Liver (tissue), 9 donors: ENCODE results near the gene LAPTM4A. TPM values are rescaled to one million over a fixed set of nuclear protein-coding genes. Genes with fewer than 3 reads are reported as not detected.

Source experiments
- DNase-seq: peaks from one replicate; pipeline ENCODE4 v3.0.0-alpha.2; 2017; ENCODE audit warnings: low spot score
- H3K27ac ChIP-seq, 2 donors: one replicate each; pipeline ENCODE4 v1.7.0; 2013; ENCODE audit warnings: inconsistent platforms in 2 of 2, low read length in 2 of 2, control low read depth in 1 of 2, low read depth in 1 of 2, mild to moderate bottlenecking in 1 of 2
- H3K27me3 ChIP-seq, 4 donors: one replicate each; pipeline versions ENCODE4 v1.6.1 to v1.7.0; 2013; ENCODE audit warnings: low read length in 3 of 4, inconsistent platforms in 1 of 4, mild to moderate bottlenecking in 1 of 4, moderate library complexity in 1 of 4; ENCODE audit not compliant: control insufficient read depth in 4 of 4, insufficient read depth in 4 of 4
- H3K36me3 ChIP-seq, 4 donors: one replicate each; pipeline versions ENCODE4 v1.6.1 to v1.7.0; 2013; ENCODE audit warnings: low read length in 3 of 4, mild to moderate bottlenecking in 3 of 4, low read depth in 1 of 4, moderate library complexity in 1 of 4; ENCODE audit not compliant: control insufficient read depth in 4 of 4, insufficient read depth in 3 of 4
- H3K4me1 ChIP-seq, 4 donors: one replicate each; pipeline versions ENCODE4 v1.6.1 to v1.7.0; 2013; ENCODE audit warnings: low read length in 3 of 4, mild to moderate bottlenecking in 3 of 4, moderate library complexity in 1 of 4; ENCODE audit not compliant: control insufficient read depth in 4 of 4, insufficient read depth in 4 of 4
- H3K4me3 ChIP-seq, 3 donors: one replicate each; pipeline versions ENCODE4 v1.6.1 to v1.7.0; 2013; ENCODE audit warnings: low read length in 3 of 3, control low read depth in 1 of 3, low read depth in 1 of 3, mild to moderate bottlenecking in 1 of 3
- H3K9ac ChIP-seq, 2 donors: one replicate each; pipeline ENCODE4 v1.7.0; 2013; ENCODE audit warnings: low read length in 2 of 2, mild to moderate bottlenecking in 2 of 2, moderate library complexity in 2 of 2, control low read depth in 1 of 2, low read depth in 1 of 2
- H3K9me3 ChIP-seq, 4 donors: one replicate each; pipeline versions ENCODE4 v1.6.1 to v1.7.0; 2013; ENCODE audit warnings: low read length in 3 of 4; ENCODE audit not compliant: control insufficient read depth in 4 of 4
- EGR1 ChIP-seq, 2 donors: IDR thresholded peaks; 2 replicates each; pipeline ENCODE4 v1.6.1; 2016 to 2018; ENCODE audit warnings: antibody characterized with exemption in 2 of 2, low read depth in 2 of 2
- FOXA1 ChIP-seq: IDR thresholded peaks from 2 replicates; pipeline ENCODE4 v1.6.1; 2016; ENCODE audit warnings: antibody characterized with exemption
- FOXA2 ChIP-seq: IDR thresholded peaks from 2 replicates; pipeline ENCODE4 v1.6.1; 2016; ENCODE audit warnings: antibody characterized with exemption
- GABPA ChIP-seq, 2 donors: IDR thresholded peaks in 1 of 2; conservative IDR thresholded peaks in 1 of 2; 2 replicates each; pipeline ENCODE4 v1.6.1; 2016; ENCODE audit warnings: antibody characterized with exemption in 2 of 2, mild to moderate bottlenecking in 1 of 2, moderate library complexity in 1 of 2
- HNF4A ChIP-seq, 2 donors: conservative IDR thresholded peaks; 2 replicates each; pipeline ENCODE4 v1.6.1; 2016; ENCODE audit warnings: antibody characterized with exemption in 2 of 2, mild to moderate bottlenecking in 2 of 2
- HNF4G ChIP-seq: IDR thresholded peaks from 2 replicates; pipeline ENCODE4 v1.6.1; 2016; ENCODE audit warnings: antibody characterized with exemption
- JUND ChIP-seq, 2 donors: IDR thresholded peaks; 2 replicates each; pipeline ENCODE4 v1.6.1; 2016; ENCODE audit warnings: antibody characterized with exemption in 2 of 2
- NR2F2 ChIP-seq: IDR thresholded peaks from 2 replicates; pipeline ENCODE4 v1.6.1; 2016; ENCODE audit warnings: antibody characterized with exemption
- RAD21 ChIP-seq, 2 donors: IDR thresholded peaks; 2 replicates each; pipeline ENCODE4 v1.6.1; 2016; ENCODE audit warnings: antibody characterized with exemption in 2 of 2, mild to moderate bottlenecking in 2 of 2
- RXRA ChIP-seq, 2 donors: IDR thresholded peaks; 2 replicates each; pipeline ENCODE4 v1.6.1; 2017 to 2018; ENCODE audit warnings: antibody characterized with exemption in 2 of 2, mild to moderate bottlenecking in 1 of 2
- SP1 ChIP-seq: IDR thresholded peaks from 2 replicates; pipeline ENCODE4 v1.6.1; 2018; ENCODE audit warnings: antibody characterized with exemption, mild to moderate bottlenecking
- TAF1 ChIP-seq: conservative IDR thresholded peaks from 2 replicates; pipeline ENCODE4 v1.6.1; 2016; ENCODE audit warnings: antibody characterized with exemption, mild to moderate bottlenecking
- YY1 ChIP-seq: IDR thresholded peaks from 2 replicates; pipeline ENCODE4 v1.6.1; 2016; ENCODE audit warnings: antibody characterized with exemption, mild to moderate bottlenecking
- WGBS: extraction: QIAGEN DNeasy Blood & Tissue Kit; methylation state at CpG from one replicate; pipeline ENCODE4 v1.1.7; 2013; 5-methylcytosine and 5-hydroxymethylcytosine counted together
- polyA plus RNA-seq, 2 donors: library from polyadenylated mRNA; stranded (reverse) in 1 of 2; unstranded in 1 of 2; fragments of 200-250 nt in 1 of 2; fragments of >200 nt in 1 of 2; fragmentation: Nextera tagmentation in 1 of 2; extraction: Ambion mirVana in 1 of 2; gene quantifications; one replicate each; pipeline versions ENCODE4 v1.2.1 to v1.2.3, GENCODE V29; 2013 to 2015
- total RNA-seq, 2 donors: library from RNA; depleted of rRNA; stranded (reverse); fragments of >200 nt; gene quantifications; one replicate each; pipeline ENCODE4 v1.2.3, GENCODE V29; 2014
- TF ChIP-seq, protein P1 (sequence below): IDR thresholded peaks from 2 replicates; pipeline ENCODE4 v1.6.1; 2016; ENCODE audit warnings: antibody characterized with exemption
- TF ChIP-seq, protein P2 (sequence below): IDR thresholded peaks from 2 replicates; pipeline ENCODE4 v1.6.1; 2016; ENCODE audit warnings: antibody characterized with exemption
- TF ChIP-seq, protein P3 (sequence below): IDR thresholded peaks from 2 replicates; pipeline ENCODE4 v1.6.1; 2016; ENCODE audit warnings: antibody characterized with exemption
- TF ChIP-seq, protein P4 (sequence below): fragments of 150-350 bp; IDR thresholded peaks from 2 replicates; pipeline ENCODE4 v1.5.1; 2017; ENCODE audit warnings: improper control_type of control experiment, low read depth, low read length; ENCODE audit not compliant: missing input control
- TF ChIP-seq, protein P5 (sequence below): IDR thresholded peaks from 2 replicates; pipeline ENCODE4 v1.6.1; 2016; ENCODE audit warnings: antibody characterized with exemption, mild to moderate bottlenecking
- donor health status: healthy.
- donor health status: healthy.
- donor health status: healthy.
- donor health status: healthy.
- donor health status: healthy.

LAPTM4A gene
- total and polyA plus RNA-seq, 4 donors = 69.1 to 183 (median 122) TPM

- no peaks in the 10 kb centered on the region for H3K36me3 ChIP-seq
- H3K9me3 ChIP-seq = peaks cover 0 to 4% (median under 1%) of the 10 kb centered on the region in 4 donors
- H3K27me3 ChIP-seq = no peaks in the 10 kb centered on the region
- no peak overlapping the region for H3K9ac ChIP-seq
- TF ChIP-seq TAF1 = no peak
- TF ChIP-seq, protein P1, sequence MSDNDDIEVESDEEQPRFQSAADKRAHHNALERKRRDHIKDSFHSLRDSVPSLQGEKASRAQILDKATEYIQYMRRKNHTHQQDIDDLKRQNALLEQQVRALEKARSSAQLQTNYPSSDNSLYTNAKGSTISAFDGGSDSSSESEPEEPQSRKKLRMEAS = no peak
- TF ChIP-seq HNF4G = no peak
- TF ChIP-seq GABPA (IDR thresholded peaks at IDR 0.05 in 1 of 2, conservative IDR thresholded peaks at IDR 0.05 in 1 of 2) = no peak
- TF ChIP-seq RAD21 (IDR thresholded peaks at IDR 0.05) = no peak
- no peak for TF ChIP-seq JUND (IDR thresholded peaks at IDR 0.05)
- TF ChIP-seq RXRA (IDR thresholded peaks at IDR 0.05) = no peak
- TF ChIP-seq, protein P2, sequence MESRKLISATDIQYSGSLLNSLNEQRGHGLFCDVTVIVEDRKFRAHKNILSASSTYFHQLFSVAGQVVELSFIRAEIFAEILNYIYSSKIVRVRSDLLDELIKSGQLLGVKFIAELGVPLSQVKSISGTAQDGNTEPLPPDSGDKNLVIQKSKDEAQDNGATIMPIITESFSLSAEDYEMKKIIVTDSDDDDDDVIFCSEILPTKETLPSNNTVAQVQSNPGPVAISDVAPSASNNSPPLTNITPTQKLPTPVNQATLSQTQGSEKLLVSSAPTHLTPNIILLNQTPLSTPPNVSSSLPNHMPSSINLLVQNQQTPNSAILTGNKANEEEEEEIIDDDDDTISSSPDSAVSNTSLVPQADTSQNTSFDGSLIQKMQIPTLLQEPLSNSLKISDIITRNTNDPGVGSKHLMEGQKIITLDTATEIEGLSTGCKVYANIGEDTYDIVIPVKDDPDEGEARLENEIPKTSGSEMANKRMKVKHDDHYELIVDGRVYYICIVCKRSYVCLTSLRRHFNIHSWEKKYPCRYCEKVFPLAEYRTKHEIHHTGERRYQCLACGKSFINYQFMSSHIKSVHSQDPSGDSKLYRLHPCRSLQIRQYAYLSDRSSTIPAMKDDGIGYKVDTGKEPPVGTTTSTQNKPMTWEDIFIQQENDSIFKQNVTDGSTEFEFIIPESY = no peak
- TF ChIP-seq, protein P3, sequence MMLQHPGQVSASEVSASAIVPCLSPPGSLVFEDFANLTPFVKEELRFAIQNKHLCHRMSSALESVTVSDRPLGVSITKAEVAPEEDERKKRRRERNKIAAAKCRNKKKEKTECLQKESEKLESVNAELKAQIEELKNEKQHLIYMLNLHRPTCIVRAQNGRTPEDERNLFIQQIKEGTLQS = no peak
- TF ChIP-seq YY1 = no peak
- no peak for TF ChIP-seq HNF4A (conservative IDR thresholded peaks at IDR 0.05)
- TF ChIP-seq NR2F2 = no peak
- no peak for TF ChIP-seq SP1
- TF ChIP-seq FOXA2 = no peak
- TF ChIP-seq EGR1 (IDR thresholded peaks at IDR 0.05; ENCODE audit: low read depth in 2 of 2) = no peak
- TF ChIP-seq FOXA1 = no peak
- TF ChIP-seq, protein P4, sequence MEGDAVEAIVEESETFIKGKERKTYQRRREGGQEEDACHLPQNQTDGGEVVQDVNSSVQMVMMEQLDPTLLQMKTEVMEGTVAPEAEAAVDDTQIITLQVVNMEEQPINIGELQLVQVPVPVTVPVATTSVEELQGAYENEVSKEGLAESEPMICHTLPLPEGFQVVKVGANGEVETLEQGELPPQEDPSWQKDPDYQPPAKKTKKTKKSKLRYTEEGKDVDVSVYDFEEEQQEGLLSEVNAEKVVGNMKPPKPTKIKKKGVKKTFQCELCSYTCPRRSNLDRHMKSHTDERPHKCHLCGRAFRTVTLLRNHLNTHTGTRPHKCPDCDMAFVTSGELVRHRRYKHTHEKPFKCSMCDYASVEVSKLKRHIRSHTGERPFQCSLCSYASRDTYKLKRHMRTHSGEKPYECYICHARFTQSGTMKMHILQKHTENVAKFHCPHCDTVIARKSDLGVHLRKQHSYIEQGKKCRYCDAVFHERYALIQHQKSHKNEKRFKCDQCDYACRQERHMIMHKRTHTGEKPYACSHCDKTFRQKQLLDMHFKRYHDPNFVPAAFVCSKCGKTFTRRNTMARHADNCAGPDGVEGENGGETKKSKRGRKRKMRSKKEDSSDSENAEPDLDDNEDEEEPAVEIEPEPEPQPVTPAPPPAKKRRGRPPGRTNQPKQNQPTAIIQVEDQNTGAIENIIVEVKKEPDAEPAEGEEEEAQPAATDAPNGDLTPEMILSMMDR = no peak
- TF ChIP-seq, protein P5, sequence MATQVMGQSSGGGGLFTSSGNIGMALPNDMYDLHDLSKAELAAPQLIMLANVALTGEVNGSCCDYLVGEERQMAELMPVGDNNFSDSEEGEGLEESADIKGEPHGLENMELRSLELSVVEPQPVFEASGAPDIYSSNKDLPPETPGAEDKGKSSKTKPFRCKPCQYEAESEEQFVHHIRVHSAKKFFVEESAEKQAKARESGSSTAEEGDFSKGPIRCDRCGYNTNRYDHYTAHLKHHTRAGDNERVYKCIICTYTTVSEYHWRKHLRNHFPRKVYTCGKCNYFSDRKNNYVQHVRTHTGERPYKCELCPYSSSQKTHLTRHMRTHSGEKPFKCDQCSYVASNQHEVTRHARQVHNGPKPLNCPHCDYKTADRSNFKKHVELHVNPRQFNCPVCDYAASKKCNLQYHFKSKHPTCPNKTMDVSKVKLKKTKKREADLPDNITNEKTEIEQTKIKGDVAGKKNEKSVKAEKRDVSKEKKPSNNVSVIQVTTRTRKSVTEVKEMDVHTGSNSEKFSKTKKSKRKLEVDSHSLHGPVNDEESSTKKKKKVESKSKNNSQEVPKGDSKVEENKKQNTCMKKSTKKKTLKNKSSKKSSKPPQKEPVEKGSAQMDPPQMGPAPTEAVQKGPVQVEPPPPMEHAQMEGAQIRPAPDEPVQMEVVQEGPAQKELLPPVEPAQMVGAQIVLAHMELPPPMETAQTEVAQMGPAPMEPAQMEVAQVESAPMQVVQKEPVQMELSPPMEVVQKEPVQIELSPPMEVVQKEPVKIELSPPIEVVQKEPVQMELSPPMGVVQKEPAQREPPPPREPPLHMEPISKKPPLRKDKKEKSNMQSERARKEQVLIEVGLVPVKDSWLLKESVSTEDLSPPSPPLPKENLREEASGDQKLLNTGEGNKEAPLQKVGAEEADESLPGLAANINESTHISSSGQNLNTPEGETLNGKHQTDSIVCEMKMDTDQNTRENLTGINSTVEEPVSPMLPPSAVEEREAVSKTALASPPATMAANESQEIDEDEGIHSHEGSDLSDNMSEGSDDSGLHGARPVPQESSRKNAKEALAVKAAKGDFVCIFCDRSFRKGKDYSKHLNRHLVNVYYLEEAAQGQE = no peak
- H3K4me1 ChIP-seq = peaks cover 0 to 10% (median 9%) of the 10 kb centered on the region in 4 donors
- no peak overlapping the region for H3K27ac ChIP-seq
- 73% methylated on average over 4 of the region's 4 CpGs for WGBS
- DNase-seq = no peak
- no peak overlapping the region for H3K4me3 ChIP-seq
Observed at GRCh38 chr2:20100711-20101110, 49.3 kb upstream of the LAPTM4A start.
